Naive thymus-derived CD4-positive, alpha-beta T cell (primary cell): ENCODE results near the gene TEX22. TPM values are rescaled to one million over a fixed set of nuclear protein-coding genes. Genes with fewer than 3 reads are reported as not detected.

ENCODE experiments used
- ATAC-seq: fragments of 150-1000 bp; cut with Tn5 transposase; 2 replicates; pipeline ENCODE4 v1.10.0; 2021; ENCODE audit warnings: mild to moderate bottlenecking, moderate library complexity
- CTCF ChIA-PET: fragments of 350-600 bp; sonication (Branson Sonifier 250); formaldehyde crosslinking; loops from one replicate; lab custom pipeline; 2021; ENCODE audit warnings: antibody characterized with exemption; lab: Charles Lee
- POLR2A ChIA-PET: fragments of 350-600 bp; sonication (Branson Sonifier 250); formaldehyde crosslinking; loops from one replicate; lab custom pipeline; 2021; ENCODE audit warnings: antibody characterized with exemption, inconsistent platforms; lab: Charles Lee
- DNase-seq, 9 donors: peaks; one replicate each; pipeline versions ENCODE4 v3.0.0 to v3.0.0-alpha.2; 2020 to 2022; ENCODE audit warnings: mixed read lengths in 1 of 9
- H3K27ac ChIP-seq: one replicate; pipeline ENCODE4 v1.7.0; 2013; ENCODE audit warnings: mild to moderate bottlenecking, low read depth, low read length, moderate library complexity
- H3K27me3 ChIP-seq, 2 donors: one replicate each; pipeline ENCODE4 v1.7.0; 2013; ENCODE audit warnings: low read length in 2 of 2, mild to moderate bottlenecking in 2 of 2, moderate library complexity in 2 of 2; ENCODE audit not compliant: control insufficient read depth in 2 of 2, insufficient read depth in 2 of 2
- H3K36me3 ChIP-seq, 3 experiments: 1 replicate in 2 of 3; 2 replicates in 1 of 3; pipeline ENCODE4 v1.7.0; 2013; ENCODE audit warnings: low read length in 3 of 3, mild to moderate bottlenecking in 3 of 3, moderate library complexity in 1 of 3; ENCODE audit not compliant: insufficient read depth in 3 of 3, control insufficient read depth in 2 of 3
- H3K4me1 ChIP-seq, 2 donors: one replicate each; pipeline ENCODE4 v1.7.0; 2013; ENCODE audit warnings: low read length in 2 of 2, mild to moderate bottlenecking in 2 of 2, moderate library complexity in 1 of 2; ENCODE audit not compliant: control insufficient read depth in 2 of 2, insufficient read depth in 2 of 2
- H3K4me3 ChIP-seq: 2 replicates; pipeline ENCODE4 v1.7.0; 2013; ENCODE audit warnings: mild to moderate bottlenecking, low read length
- H3K9me3 ChIP-seq, 3 experiments: 1 replicate in 2 of 3; 2 replicates in 1 of 3; pipeline ENCODE4 v1.7.0; 2013; ENCODE audit warnings: low read length in 3 of 3; ENCODE audit not compliant: control insufficient read depth in 2 of 3
- H3K27ac Mint-ChIP-seq, 9 donors: one replicate each; pipeline ENCODE4 v1.8.0; 2020 to 2022; ENCODE audit warnings: mixed read lengths in 9 of 9, mild to moderate bottlenecking in 8 of 9, moderate library complexity in 5 of 9, inconsistent platforms in 2 of 9
- H3K27me3 Mint-ChIP-seq, 5 donors: one replicate each; pipeline ENCODE4 v1.8.0; 2021 to 2022; ENCODE audit warnings: mixed read lengths in 5 of 5, mild to moderate bottlenecking in 1 of 5
- H3K36me3 Mint-ChIP-seq, 5 donors: one replicate each; pipeline ENCODE4 v1.8.0; 2020 to 2022; ENCODE audit warnings: mixed read lengths in 5 of 5, mild to moderate bottlenecking in 3 of 5, inconsistent platforms in 1 of 5
- H3K4me1 Mint-ChIP-seq, 7 donors: one replicate each; pipeline ENCODE4 v1.8.0; 2020 to 2022; ENCODE audit warnings: mixed read lengths in 7 of 7, mild to moderate bottlenecking in 3 of 7, inconsistent platforms in 1 of 7
- H3K4me3 Mint-ChIP-seq, 10 donors: one replicate each; pipeline ENCODE4 v1.8.0; 2020 to 2022; ENCODE audit warnings: mild to moderate bottlenecking in 10 of 10, mixed read lengths in 10 of 10, moderate library complexity in 6 of 10, inconsistent platforms in 2 of 10
- H3K9me3 Mint-ChIP-seq, 11 donors: one replicate each; pipeline ENCODE4 v1.8.0; 2020 to 2022; ENCODE audit warnings: mixed read lengths in 11 of 11, mild to moderate bottlenecking in 4 of 11, inconsistent platforms in 1 of 11, moderate library complexity in 1 of 11
- intact Hi-C, 2 donors: fragments of 100-400 bp; cut with micrococcal nuclease; formaldehyde crosslinking; loops; one replicate each; pipeline ENCODE4 v1.15.1; 2023
- polyA plus RNA-seq, 2 donors: library from polyadenylated mRNA; unstranded; fragments of 300-500 nt; fragmentation: Illumina TruSeq; gene quantifications; one replicate each; pipeline ENCODE4 v1.2.3, GENCODE V29; 2021
- total RNA-seq, 6 experiments: library from RNA in 5 of 6; stranded (reverse) in 5 of 6; gene quantifications; 1 replicate in 5 of 6; 2 replicates in 1 of 6; pipeline ENCODE4 v1.2.3 and lab custom pipeline; 2021 to 2026

The TEX22 gene
- total and polyA plus RNA-seq, 7 experiments from 2014 or later = 0.21 to 10.5 (median 2.4) TPM

GRCh38 chr14:105452963-105453362 lies 54.6 kb downstream of the TEX22 start:
- intact Hi-C loops = no loop called here
- CTCF ChIA-PET = interaction anchor here (0.9 to 1.6 kb wide), 2 partner anchors 19 to 37 kb away, joined by 3 to 4 read pairs; no protein-coding TSS in a partner anchor

GRCh38 chr14:105453847-105454246 lies 55.5 kb downstream of the TEX22 start:
- H3K27ac Mint-ChIP-seq = no peak overlapping the region
- intact Hi-C loops = no loop called here

More at GRCh38 chr14:105452963-105453362, 54.6 kb downstream of the TEX22 start:
- H3K36me3 Mint-ChIP-seq = peaks cover 0 to 15% (median 3%) of the 10 kb centered on the region in 5 donors
- H3K4me3 Mint-ChIP-seq = no peak overlapping the region
- DNase-seq = no peak
- Histone ChIP-seq H3K4me1 (no peaks in the 10 kb centered on the region), H3K4me3 (no peak overlapping the region), H3K27ac (no peak overlapping the region), H3K27me3 (no peaks in the 10 kb centered on the region), H3K9me3 (no peaks in the 10 kb centered on the region), H3K36me3 (peaks cover 0 to 76% (median 0%) of the 10 kb centered on the region in 3 experiments)
- H3K27ac Mint-ChIP-seq = no peak overlapping the region
- no peaks in the 10 kb centered on the region for H3K9me3 Mint-ChIP-seq
- H3K4me1 Mint-ChIP-seq = peaks cover 0 to 3% (median 0%) of the 10 kb centered on the region in 7 donors
- H3K27me3 Mint-ChIP-seq = no peaks in the 10 kb centered on the region
- ATAC-seq = no peak
- POLR2A ChIA-PET = no interaction called here

GRCh38 chr14:105455086-105455640 lies 56.8 kb downstream of the TEX22 start:
- ATAC-seq = no peak
- CTCF ChIA-PET = interaction anchor here (0.6 kb wide), 1 partner anchor 166 kb away, joined by 5 read pairs; no protein-coding TSS in a partner anchor
- intact Hi-C loops = no loop called here
- H3K4me3 Mint-ChIP-seq = no peak overlapping the region
- no peaks in the 10 kb centered on the region for H3K9me3 Mint-ChIP-seq
- H3K27ac Mint-ChIP-seq = no peak overlapping the region
- H3K4me1 ChIP-seq = no peaks in the 10 kb centered on the region
- no peaks in the 10 kb centered on the region for H3K27me3 ChIP-seq
- no peak for DNase-seq
- peaks cover 0 to 3% (median 0%) of the 10 kb centered on the region in 7 donors for H3K4me1 Mint-ChIP-seq
- POLR2A ChIA-PET = no interaction called here
- H3K36me3 ChIP-seq = peaks cover 0 to 74% (median 0%) of the 10 kb centered on the region in 3 experiments
- peaks cover 0 to 15% (median 3%) of the 10 kb centered on the region in 5 donors for H3K36me3 Mint-ChIP-seq
- no peak overlapping the region for H3K4me3 ChIP-seq
- no peak overlapping the region for H3K27ac ChIP-seq
- no peaks in the 10 kb centered on the region for H3K9me3 ChIP-seq
- no peaks in the 10 kb centered on the region for H3K27me3 Mint-ChIP-seq

More at GRCh38 chr14:105453847-105454246, 55.5 kb downstream of the TEX22 start:
- ATAC-seq = no peak
- Mint-ChIP-seq H3K9me3 (no peaks in the 10 kb centered on the region), H3K4me3 (no peak overlapping the region), H3K4me1 (peaks cover 0 to 3% (median 0%) of the 10 kb centered on the region in 7 donors), H3K36me3 (peaks cover 0 to 15% (median 3%) of the 10 kb centered on the region in 5 donors), H3K27me3 (no peaks in the 10 kb centered on the region)
- H3K4me1 ChIP-seq = no peaks in the 10 kb centered on the region
- H3K27ac ChIP-seq = no peak overlapping the region
- no peak overlapping the region for H3K4me3 ChIP-seq
- peaks cover 0 to 80% (median 0%) of the 10 kb centered on the region in 3 experiments for H3K36me3 ChIP-seq
- no peaks in the 10 kb centered on the region for H3K27me3 ChIP-seq
- H3K9me3 ChIP-seq = no peaks in the 10 kb centered on the region
- no peak for DNase-seq
- ChIA-PET POLR2A (no interaction called here), CTCF (interaction anchor here (1.6 kb wide), 1 partner anchor 20 kb away, joined by 4 read pairs; no protein-coding TSS in a partner anchor)

GRCh38 chr14:105455766-105456660 lies 57.7 kb downstream of the TEX22 start:
- Histone ChIP-seq H3K4me3 (no peak overlapping the region), H3K4me1 (no peaks in the 10 kb centered on the region), H3K27ac (no peak overlapping the region), H3K36me3 (peaks cover 0 to 74% (median 0%) of the 10 kb centered on the region in 3 experiments), H3K9me3 (no peaks in the 10 kb centered on the region), H3K27me3 (no peaks in the 10 kb centered on the region)
- ATAC-seq (no peak), DNase-seq (no peak)
- CTCF ChIA-PET = interaction anchor here (0.5 to 2.1 kb wide), 3 partner anchors 17 to 34 kb away, joined by 3 to 10 read pairs (median 3); no protein-coding TSS in a partner anchor
- Mint-ChIP-seq H3K4me1 (peaks cover 0 to 3% (median 0%) of the 10 kb centered on the region in 7 donors), H3K4me3 (no peak overlapping the region), H3K27ac (no peak overlapping the region), H3K27me3 (no peaks in the 10 kb centered on the region), H3K9me3 (no peaks in the 10 kb centered on the region), H3K36me3 (peaks cover 0 to 15% (median 3%) of the 10 kb centered on the region in 5 donors)
- POLR2A ChIA-PET = interaction anchor here (0.9 kb wide), 1 partner anchor 11 kb away, joined by 3 read pairs; no protein-coding TSS in a partner anchor
- intact Hi-C loops = no loop called here

- intact Hi-C loops = no loop called here
- DNase-seq (no peak), ATAC-seq (no peak)
- no peak overlapping the region for H3K27ac Mint-ChIP-seq
- POLR2A ChIA-PET = interaction anchor here (0.9 kb wide), 1 partner anchor 10 kb away, joined by 3 read pairs; no protein-coding TSS in a partner anchor
- Histone ChIP-seq H3K27ac (no peak overlapping the region), H3K27me3 (no peaks in the 10 kb centered on the region), H3K36me3 (peaks cover 0 to 76% (median 0%) of the 10 kb centered on the region in 3 experiments), H3K4me3 (no peak overlapping the region), H3K9me3 (no peaks in the 10 kb centered on the region), H3K4me1 (no peaks in the 10 kb centered on the region)
- peaks cover 0 to 2% (median 0%) of the 10 kb centered on the region in 7 donors for H3K4me1 Mint-ChIP-seq
- no peak overlapping the region for H3K4me3 Mint-ChIP-seq
- H3K36me3 Mint-ChIP-seq = peaks cover 0 to 21% (median 3%) of the 10 kb centered on the region in 5 donors
- no peaks in the 10 kb centered on the region for H3K27me3 Mint-ChIP-seq
- no peaks in the 10 kb centered on the region for H3K9me3 Mint-ChIP-seq
- CTCF ChIA-PET = interaction anchor here (0.5 to 2.1 kb wide), 3 partner anchors 18 to 33 kb away, joined by 3 to 10 read pairs (median 3); no protein-coding TSS in a partner anchor
Measured at GRCh38 chr14:105456736-105457617, 58.6 kb downstream of the TEX22 start.

GRCh38 chr14:105458010-105458409 lies 59.7 kb downstream of the TEX22 start:
- H3K4me1 ChIP-seq = no peaks in the 10 kb centered on the region
- Mint-ChIP-seq H3K27ac (no peak overlapping the region), H3K4me3 (no peak overlapping the region), H3K36me3 (peaks cover 0 to 14% (median 3%) of the 10 kb centered on the region in 5 donors), H3K27me3 (no peaks in the 10 kb centered on the region), H3K4me1 (peaks cover 0 to 2% (median 0%) of the 10 kb centered on the region in 7 donors), H3K9me3 (no peaks in the 10 kb centered on the region)
- no peak for DNase-seq
- intact Hi-C loops = no loop called here
- no peak overlapping the region for H3K27ac ChIP-seq
- no peak for ATAC-seq
- POLR2A ChIA-PET = no interaction called here
- CTCF ChIA-PET = interaction anchor here (2.1 kb wide), 1 partner anchor 32 kb away, joined by 10 read pairs; no protein-coding TSS in a partner anchor
- no peak overlapping the region for H3K4me3 ChIP-seq
- no peaks in the 10 kb centered on the region for H3K27me3 ChIP-seq
- no peaks in the 10 kb centered on the region for H3K9me3 ChIP-seq
- H3K36me3 ChIP-seq = peaks cover 0 to 70% (median 0%) of the 10 kb centered on the region in 3 experiments
